MG63 (cell line): ENCODE results near the gene MLLT6. TPM values are rescaled to one million over a fixed set of nuclear protein-coding genes. Genes with fewer than 3 reads are reported as not detected.

ENCODE experiments used
- DNase-seq: peaks from one replicate; pipeline ENCODE4 v3.0.0-alpha.2; 2020
- H3K27me3 ChIP-seq: fragments of 250-450 bp; sonication (Bioruptor Pico); 2 replicates; pipeline ENCODE4 v1.5.1; 2020; ENCODE audit warnings: mild to moderate bottlenecking, moderate library complexity
- H3K36me3 ChIP-seq: fragments of 250-450 bp; sonication (Bioruptor Pico); 2 replicates; pipeline ENCODE4 v1.5.1; 2020; ENCODE audit warnings: mild to moderate bottlenecking, moderate library complexity
- H3K4me3 ChIP-seq: fragments of 250-450 bp; sonication (Bioruptor Pico); 2 replicates; pipeline ENCODE4 v1.5.1; 2020; ENCODE audit warnings: mild to moderate bottlenecking, moderate library complexity
- H3K9me3 ChIP-seq: fragments of 250-450 bp; sonication (Bioruptor Pico); 2 replicates; pipeline ENCODE4 v1.5.1; 2020; ENCODE audit warnings: mild to moderate bottlenecking, moderate library complexity
- total RNA-seq: library from RNA; depleted of rRNA; stranded (reverse); fragments of >200 nt; shearing (Covaris generic); gene quantifications from 2 replicates; pipeline ENCODE4 v1.2.3, GENCODE V29; 2014; ENCODE audit warnings: low replicate concordance; rRNA removed

The MLLT6 gene
- total RNA-seq: 11.7 and 17.5 TPM in 2 replicates

DNA sequence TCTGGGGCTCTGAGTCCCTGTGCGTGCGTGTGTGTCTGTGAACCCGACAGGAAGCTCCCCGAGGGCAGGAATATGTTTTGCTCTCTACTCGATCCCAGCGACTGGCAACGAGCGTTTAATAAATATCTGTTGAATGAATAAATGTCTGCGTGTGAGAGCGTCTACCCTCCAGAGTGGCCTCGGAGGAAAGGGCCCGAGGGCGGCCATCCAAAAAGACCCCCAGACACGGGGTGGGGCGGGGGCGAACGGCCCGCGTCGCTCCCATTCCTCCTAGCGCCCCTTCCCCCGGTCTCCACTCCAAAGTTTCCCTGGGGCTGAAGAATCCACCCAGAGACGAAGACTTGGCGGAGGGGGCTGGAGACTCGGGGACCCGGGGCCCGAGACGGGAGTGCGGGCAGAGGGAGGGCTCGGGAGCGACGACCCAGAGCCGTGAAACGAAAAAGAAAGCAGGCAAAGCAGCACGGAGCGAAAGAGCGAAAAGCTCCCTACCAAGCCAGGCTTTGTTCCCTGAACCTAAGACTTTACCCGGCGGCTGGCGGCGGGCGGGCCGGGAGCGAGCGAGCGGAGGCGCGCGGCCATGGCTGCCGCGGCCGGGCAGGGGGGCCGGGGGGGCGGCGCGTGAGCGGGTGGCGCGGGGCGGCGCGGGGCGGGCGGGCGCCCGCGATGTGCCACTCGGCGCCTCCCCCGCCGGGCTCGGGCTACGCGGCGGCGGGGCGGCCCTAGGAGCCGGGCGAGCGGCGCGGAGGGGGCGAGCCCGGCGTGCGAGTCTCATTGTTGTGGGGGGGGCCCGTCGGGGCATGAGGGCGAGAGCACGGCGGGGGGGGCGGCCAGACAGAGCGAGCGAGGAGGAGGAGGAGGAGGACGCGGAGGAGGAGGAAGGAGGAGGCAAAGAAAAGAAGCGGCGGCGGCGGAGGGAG is at the start of gene MLLT6:
TSS of gene MLLT6 (plus strand) at position 668 of the 917 bp plus-strand sequence. CDS start 360 bp downstream, outside the sequence.
- Histone ChIP-seq H3K27me3 (no peaks in the 10 kb centered on the region; the same call in 1 of the 2 replicates), H3K4me3 (peak within 1 kb of the TSS; percentile 69), H3K9me3 (no peaks in the 10 kb centered on the region; the same call in 1 of the 2 replicates), H3K36me3 (peaks cover 30% of the 10 kb centered on the region)
- peak; percentile 83 for DNase-seq

DNA sequence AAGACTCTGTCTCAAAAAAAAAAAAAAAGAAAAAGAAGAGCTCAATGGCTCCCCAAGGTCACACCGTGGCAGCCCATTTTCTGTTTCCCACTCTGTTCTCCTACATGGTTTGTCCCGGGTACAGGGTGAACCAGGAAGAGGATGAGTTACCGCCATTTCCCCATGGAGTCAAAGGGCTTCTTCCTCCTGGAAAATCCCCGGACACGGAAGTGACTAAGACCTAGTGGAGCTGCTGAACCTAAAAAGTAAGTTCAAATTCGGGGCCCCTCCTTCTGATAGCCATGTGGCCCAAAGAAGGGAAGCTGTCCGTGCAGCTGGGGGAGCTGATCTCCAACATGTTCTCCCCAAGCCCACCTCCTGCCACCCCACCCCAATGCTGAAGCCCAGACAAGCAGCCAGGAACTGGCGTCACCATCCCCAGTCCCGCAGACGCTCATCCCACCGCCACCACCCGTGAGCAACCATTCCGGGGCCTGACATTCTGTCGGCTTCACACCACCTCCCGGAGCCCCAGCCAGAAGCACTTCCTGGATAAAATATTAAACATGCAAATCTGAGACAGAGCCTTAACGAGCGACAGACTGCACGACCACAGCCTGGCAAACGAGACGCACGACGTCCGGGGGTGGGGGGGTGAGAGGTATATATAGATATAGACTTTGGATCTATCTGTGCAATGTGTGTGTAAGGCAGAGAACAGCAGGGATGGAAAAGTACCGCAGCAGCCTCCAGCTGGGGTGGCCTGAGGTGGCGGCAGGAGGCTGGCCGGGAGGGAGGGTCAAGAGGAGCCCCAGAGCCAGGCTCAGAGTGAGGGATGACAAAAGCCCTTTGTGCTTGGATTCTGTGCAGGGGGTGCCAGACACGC is 47.9 kb upstream of the MLLT6 start:
- Histone ChIP-seq H3K9me3 (no peaks in the 10 kb centered on the region), H3K36me3 (no peaks in the 10 kb centered on the region), H3K4me3 (no peak overlapping the region), H3K27me3 (no peaks in the 10 kb centered on the region)
- DNase-seq: no peak

DNA sequence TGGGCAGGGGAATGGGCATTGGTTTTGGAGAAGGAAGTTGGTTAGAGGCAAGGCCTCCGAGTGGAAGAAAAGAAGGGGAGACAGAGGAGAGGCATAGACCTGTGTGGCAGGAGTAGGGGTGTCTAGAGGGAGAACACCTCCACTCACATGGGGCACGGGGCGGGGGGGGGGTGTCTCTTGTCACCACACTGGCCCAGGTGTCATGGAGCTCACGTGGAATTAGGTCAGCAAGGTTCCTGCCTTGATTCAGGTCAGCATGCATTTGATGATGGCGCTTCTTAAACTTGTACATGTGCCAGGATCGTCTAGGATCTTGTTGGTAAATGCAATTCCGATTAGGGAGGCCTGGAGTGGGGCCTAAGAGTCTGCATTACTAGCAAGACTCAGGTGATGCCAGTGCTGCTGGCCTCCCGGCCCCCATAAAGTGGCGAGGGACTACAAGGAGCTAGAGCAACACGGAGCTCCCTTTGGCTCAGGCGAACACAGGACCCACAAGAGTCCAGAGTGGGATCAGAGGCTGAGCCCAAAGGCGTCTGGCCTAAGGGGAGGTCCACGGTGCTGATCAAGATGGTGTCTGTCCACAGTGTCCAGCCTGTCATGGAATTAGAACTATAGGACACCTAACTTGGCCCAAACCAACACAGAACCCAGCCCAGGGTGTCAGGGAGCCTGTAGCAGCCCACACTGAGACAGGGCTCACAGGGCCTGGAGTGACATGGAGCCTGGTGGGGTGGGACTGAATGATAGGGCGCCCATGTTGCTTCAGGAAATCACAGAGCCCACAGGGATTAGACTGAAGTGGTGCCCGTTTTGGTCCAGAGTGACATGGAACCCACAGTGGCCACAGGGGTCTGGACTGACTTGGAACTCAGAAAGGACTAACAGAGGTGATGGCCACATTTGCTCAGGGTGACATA is 47.0 kb upstream of the MLLT6 start:
- Histone ChIP-seq H3K9me3 (no peaks in the 10 kb centered on the region), H3K4me3 (no peak overlapping the region), H3K36me3 (no peaks in the 10 kb centered on the region), H3K27me3 (no peaks in the 10 kb centered on the region)
- no peak for DNase-seq

DNA sequence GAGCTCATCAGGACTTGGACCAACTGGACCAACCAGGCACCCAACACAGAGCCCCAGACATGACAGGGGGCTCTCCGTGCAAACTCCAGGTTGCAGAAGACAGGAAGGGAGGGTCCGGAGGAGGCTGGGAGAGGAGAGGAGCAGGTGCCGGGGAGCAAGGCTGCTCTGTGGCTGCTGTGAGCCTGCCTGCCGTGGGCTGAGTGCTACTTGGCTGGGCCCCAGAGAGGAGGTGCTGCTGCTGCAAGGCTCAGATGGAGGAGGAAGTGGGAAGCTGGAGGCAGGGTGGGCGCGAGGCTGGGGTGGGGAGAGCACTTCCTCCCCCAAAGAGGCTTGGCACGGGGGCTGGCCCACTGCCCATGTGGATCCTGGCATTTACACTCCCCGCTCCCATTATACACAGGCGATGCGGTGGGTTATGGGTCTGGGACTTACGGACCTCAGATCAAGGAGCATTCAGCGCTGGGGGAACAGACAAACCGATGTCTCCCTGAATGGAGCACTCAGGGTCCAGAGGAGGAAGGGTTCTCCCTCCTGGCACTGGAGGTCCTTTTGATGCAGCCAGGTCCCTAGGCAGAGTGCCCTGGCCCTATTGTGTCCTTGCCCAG is 46.2 kb upstream of the MLLT6 start:
- Histone ChIP-seq H3K4me3 (no peak overlapping the region), H3K27me3 (no peaks in the 10 kb centered on the region), H3K9me3 (no peaks in the 10 kb centered on the region), H3K36me3 (no peaks in the 10 kb centered on the region)
- DNase-seq: no peak

DNA sequence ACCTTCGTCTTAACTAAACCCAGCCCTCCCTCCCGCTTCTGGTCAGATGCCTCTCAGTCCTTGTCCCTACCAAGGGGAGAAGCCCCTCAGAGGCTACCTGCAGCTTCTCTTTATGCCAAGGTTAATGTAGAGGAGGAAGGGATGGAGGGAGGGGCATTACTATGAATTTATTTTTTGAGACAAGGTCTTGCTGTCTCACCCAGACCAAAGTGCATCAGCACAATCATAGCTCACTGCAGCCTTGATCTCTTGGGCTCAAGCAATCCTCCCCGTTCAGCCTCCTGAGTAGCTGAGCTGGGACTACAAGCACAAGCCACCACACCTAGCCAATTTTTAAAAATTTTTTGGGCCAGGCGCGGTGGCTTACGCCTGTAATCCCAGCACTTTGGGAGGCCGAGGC is 45.7 kb upstream of the MLLT6 start:
- Histone ChIP-seq H3K27me3 (no peaks in the 10 kb centered on the region), H3K4me3 (no peak overlapping the region), H3K9me3 (no peaks in the 10 kb centered on the region), H3K36me3 (no peaks in the 10 kb centered on the region)
- no peak for DNase-seq

DNA sequence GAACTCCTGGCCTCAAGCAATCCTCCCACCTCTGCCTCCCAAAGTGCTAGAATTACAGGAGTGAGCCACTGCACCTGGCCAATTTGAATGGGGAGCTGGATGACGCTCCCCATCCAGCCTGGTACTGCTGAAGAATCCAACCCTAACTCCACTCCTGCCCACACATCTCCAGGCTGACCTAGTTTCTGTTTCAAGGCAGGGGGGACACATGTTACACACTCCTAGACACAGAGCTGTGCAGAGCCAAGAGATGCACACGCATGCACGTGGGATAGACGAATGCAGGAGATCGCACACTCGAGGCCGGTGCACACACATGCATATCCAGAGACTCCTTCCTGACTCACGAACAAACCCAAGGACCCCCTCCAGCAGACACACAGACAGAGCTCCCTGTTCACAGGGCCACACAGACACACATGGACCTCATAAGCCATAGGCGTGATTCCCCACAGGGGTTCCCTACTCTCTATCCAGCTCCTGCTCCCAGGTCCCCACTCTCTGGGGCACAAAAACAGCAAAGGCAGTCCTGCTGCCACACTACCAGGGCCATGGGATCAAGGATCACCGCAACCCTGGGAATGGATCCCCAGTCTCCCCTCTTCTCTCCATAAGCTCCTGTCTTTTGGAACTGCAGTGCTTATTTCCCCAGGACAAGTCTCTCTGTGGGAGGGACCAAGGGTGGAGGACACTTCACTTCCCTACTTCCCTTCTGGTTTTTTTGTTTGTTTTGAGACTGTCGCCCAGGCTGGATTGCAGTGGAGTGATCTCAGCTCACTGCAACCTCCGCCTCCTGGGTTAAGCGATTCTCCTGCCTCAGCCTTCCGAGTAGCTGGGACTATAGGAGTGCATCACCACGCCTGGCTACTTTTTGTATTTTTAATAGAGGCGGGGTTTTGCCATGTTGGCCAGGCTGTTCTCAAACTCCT is 44.7 kb upstream of the MLLT6 start:
- Histone ChIP-seq H3K9me3 (no peaks in the 10 kb centered on the region), H3K27me3 (no peaks in the 10 kb centered on the region), H3K4me3 (no peak overlapping the region), H3K36me3 (no peaks in the 10 kb centered on the region)
- DNase-seq: no peak

DNA sequence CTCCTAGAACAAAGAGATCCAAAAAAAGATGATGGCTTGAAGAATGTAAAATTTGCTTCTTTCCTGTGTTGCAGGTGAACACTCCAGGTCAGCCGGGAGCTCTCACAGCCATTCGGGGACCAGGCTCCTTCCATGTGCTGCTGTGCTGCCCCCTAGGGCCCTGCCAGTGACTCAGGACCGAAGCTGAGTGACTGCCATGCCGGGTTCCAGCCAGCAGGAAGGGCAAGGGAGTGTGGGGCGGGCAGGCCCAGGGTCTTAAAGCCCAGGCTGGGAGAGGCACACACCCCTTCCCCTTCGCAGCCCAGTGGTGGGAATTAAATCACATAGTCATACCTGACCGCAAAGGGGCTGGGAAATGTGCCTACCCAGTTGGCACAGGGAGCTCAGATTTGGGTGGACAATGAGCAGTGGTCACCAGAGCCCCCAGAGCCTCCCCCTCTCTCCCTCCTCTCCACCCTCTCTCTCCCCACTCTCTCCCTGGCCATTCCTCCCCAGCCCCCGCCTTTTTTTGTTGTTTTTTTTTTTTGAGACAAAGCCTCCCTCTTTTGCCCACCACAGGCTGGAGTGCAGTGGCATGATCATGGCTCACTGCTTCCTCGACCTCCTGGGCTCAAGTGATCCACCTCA is 41.8 kb upstream of the MLLT6 start:
- H3K9me3 ChIP-seq: no peaks in the 10 kb centered on the region
- peak; percentile 73 for DNase-seq
- no peaks in the 10 kb centered on the region for H3K36me3 ChIP-seq
- H3K4me3 ChIP-seq: no peak overlapping the region
- H3K27me3 ChIP-seq: no peaks in the 10 kb centered on the region; the same call in 1 of the 2 replicates

DNA sequence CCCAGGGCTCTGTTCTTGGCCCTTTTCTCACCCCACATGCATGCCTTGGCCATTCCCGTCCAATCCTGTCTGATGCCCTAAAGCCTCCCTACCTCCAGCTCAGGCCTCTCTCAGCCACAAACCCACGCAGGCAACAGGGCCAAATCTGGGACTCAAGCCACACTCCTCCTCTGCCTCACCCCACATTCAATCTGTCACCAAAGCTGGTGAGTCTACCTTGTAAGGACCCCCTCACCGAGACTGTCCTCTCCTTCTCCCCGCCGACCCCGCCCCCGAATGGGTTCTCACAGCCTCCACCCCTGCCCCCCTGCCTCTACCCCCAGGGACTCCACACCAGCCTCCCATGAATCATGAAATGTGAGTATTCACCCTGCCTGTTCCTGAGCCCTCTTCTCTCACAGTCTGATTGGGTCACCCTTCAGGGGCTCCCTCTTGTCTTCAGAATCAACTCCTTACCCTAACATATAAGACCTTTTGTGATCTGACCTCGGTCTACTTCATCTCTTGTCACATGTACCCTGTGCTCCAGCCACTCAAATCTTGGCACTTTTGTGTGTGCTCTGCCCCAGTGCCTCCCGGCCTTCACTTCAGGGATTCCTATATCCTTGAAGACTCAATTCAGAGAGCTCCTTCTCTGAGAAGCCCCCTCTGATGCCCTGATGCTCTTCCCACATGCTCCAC is 41.0 kb upstream of the MLLT6 start:
- no peak overlapping the region for H3K4me3 ChIP-seq
- peak; percentile 7 for DNase-seq

DNA sequence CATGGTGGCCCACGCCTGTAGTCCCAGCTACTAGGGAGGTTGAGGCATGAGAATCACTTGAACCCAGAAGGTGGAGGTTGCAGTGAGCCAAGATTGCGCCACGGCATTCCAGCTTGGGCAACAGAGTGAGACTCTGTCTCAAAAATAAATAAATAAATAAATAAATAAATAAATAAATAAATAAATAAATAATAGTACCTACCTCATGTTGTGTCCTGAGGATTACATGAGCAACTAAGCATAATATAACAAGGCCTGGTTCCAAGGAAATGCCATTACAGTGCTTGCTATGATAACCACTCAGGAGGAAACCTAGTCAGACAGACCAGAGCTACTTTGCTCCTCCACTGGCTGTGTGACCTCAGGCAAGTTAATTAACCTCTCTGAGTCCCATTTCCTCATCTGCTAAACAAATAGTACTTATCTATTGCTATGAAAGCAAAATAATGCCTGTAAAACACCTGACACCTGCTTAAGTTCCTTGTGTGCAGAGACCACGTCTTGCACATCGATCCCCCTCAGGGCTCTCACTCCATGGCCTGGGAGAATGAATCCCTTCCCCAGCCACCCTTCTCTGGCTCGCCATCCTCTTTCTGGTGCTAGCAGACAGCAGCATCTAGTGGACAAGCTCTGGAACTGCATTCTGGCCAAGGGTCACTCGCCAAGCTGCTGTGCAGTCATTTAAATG is 37.8 kb upstream of the MLLT6 start:
- peak; percentile 65 for DNase-seq
- no peaks in the 10 kb centered on the region for H3K9me3 ChIP-seq
- no peak overlapping the region for H3K4me3 ChIP-seq
- H3K36me3 ChIP-seq: no peaks in the 10 kb centered on the region
- peaks cover 18% of the 10 kb centered on the region for H3K27me3 ChIP-seq

More for the DNA sequence above, 41.0 kb upstream of the MLLT6 start:
- H3K36me3 ChIP-seq: no peaks in the 10 kb centered on the region
- H3K27me3 ChIP-seq: peaks cover 3% of the 10 kb centered on the region; the same call in 1 of the 2 replicates
- no peaks in the 10 kb centered on the region for H3K9me3 ChIP-seq

DNA sequence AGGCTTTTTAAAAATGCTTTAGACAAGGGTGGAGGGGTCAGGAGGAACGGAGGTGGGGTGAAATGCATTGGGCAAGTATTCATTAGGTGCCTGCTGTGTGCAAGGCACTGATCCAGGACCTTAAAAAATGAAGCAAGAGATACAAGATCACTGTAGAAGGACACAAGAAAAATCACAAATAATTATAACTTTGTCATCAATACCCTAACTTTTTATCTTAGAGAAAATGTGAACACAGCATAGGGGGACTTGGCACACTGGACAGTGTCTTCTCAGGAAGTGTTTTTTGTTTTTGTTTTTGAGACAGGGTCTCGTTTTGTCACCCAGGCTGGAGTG is 37.3 kb upstream of the MLLT6 start:
- Histone ChIP-seq H3K9me3 (no peaks in the 10 kb centered on the region), H3K36me3 (no peaks in the 10 kb centered on the region), H3K27me3 (peaks cover 18% of the 10 kb centered on the region), H3K4me3 (no peak overlapping the region)
- no peak for DNase-seq

DNA sequence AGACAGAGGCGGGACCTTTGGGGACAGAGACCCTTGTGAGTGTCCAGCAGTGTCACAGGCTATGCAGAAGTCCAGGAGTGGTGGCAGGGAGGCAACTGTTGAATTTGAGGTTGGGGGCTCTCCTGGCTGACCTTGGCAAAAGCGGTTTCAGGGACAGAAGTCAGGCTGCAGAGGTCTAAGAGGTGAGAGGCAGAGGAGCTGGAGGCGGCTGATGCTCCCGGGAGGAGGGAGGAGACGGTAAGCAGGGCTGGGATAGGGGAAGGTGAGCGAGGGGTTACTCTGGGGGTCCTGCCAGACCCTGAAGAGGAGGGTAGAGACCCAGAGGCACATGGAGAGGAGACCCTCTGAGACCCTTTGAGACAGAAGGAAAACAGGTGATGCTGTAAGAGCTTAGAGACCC is 35.6 kb upstream of the MLLT6 start:
- Histone ChIP-seq H3K36me3 (no peaks in the 10 kb centered on the region), H3K27me3 (peaks cover 18% of the 10 kb centered on the region), H3K4me3 (no peak overlapping the region), H3K9me3 (no peaks in the 10 kb centered on the region)
- DNase-seq: no peak

DNA sequence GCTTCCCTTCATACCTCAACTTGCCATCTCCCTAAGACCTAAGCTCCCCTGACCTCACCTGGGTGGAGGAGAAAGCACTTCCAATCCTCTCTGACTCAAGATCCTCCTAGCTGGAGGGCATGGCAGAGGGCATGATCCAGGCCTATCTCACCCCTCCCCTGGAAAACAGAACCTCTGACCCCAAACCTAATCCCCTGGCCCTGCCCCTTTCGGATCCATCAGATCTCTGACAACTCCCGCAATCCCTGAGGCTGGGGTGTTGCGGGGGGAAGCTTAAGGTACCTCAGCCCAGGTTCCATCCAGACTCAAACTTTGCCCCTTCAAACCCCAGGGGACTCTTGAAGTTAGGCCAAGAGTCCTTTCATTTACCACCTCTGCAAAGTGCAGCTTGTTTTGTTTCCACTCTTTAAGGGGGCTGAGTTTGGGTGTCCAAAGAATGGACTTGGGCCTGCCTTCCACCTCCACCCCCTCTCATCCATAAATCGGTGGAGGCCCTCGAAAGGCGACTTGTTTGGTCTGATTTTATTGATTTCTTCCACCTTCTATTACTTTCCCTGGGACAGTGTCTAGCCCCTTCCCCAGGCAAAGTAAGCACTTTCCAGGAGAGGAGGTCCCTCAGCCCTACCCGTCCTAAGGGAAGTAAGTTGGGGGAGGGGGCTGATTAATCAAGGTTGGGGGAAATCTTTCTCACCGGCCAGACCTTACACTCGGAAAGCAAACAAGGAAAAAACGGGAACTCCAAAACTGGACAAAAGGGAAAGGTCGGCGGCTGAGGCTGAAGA is 32.9 kb upstream of the MLLT6 start:
- no peak overlapping the region for H3K4me3 ChIP-seq
- H3K36me3 ChIP-seq: no peaks in the 10 kb centered on the region
- H3K9me3 ChIP-seq: no peaks in the 10 kb centered on the region
- H3K27me3 ChIP-seq: peaks cover 18% of the 10 kb centered on the region
- DNase-seq: no peak
